Natural killer cell (primary cell): ENCODE results near the gene MAD1L1. TPM values are rescaled to one million over a fixed set of nuclear protein-coding genes. Genes with fewer than 3 reads are reported as not detected.

Source experiments
- ATAC-seq, 3 donors: fragments of 150-1000 bp in 2 of 3; fragments of 200-7000 bp in 1 of 3; cut with Tn5 transposase; 1 replicate in 1 of 3; 2 replicates in 2 of 3; pipeline ENCODE4 v1.10.0; 2021; ENCODE audit warnings: mild to moderate bottlenecking in 2 of 3, moderate library complexity in 2 of 3
- DNase-seq, 2 donors: peaks; one replicate each; pipeline versions ENCODE4 v3.0.0 to v3.0.0-alpha.2; 2013 to 2021; ENCODE audit warnings: mixed read lengths in 1 of 2
- H3K27ac ChIP-seq: one replicate; pipeline ENCODE4 v1.5.1; 2013; ENCODE audit warnings: mild to moderate bottlenecking, low read length
- H3K27me3 ChIP-seq: one replicate; pipeline ENCODE4 v1.6.1; 2013; ENCODE audit warnings: low read length; ENCODE audit not compliant: control insufficient read depth, insufficient read depth
- H3K36me3 ChIP-seq: one replicate; pipeline ENCODE4 v1.6.1; 2013; ENCODE audit warnings: low read length; ENCODE audit not compliant: control insufficient read depth, insufficient read depth
- H3K4me1 ChIP-seq: one replicate; pipeline ENCODE4 v1.6.1; 2013; ENCODE audit warnings: low read length; ENCODE audit not compliant: control insufficient read depth, insufficient read depth
- H3K4me3 ChIP-seq: one replicate; pipeline ENCODE4 v1.5.1; 2013; ENCODE audit warnings: low read length
- H3K9me3 ChIP-seq: one replicate; pipeline ENCODE4 v1.6.1; 2013; ENCODE audit warnings: low read length; ENCODE audit not compliant: control insufficient read depth, insufficient read depth
- H3K27ac Mint-ChIP-seq, 2 donors: one replicate each; pipeline ENCODE4 v1.8.0; 2022; ENCODE audit warnings: mild to moderate bottlenecking in 2 of 2, mixed read lengths in 2 of 2, moderate library complexity in 1 of 2
- H3K27me3 Mint-ChIP-seq, 2 donors: one replicate each; pipeline ENCODE4 v1.8.0; 2022; ENCODE audit warnings: low read depth in 2 of 2, mixed read lengths in 2 of 2
- H3K36me3 Mint-ChIP-seq: one replicate; pipeline ENCODE4 v1.8.0; 2022; ENCODE audit warnings: mixed read lengths
- H3K4me1 Mint-ChIP-seq, 2 donors: one replicate each; pipeline ENCODE4 v1.8.0; 2022; ENCODE audit warnings: mixed read lengths in 2 of 2
- H3K4me3 Mint-ChIP-seq: one replicate; pipeline ENCODE4 v1.8.0; 2022; ENCODE audit warnings: mild to moderate bottlenecking, moderate library complexity, mixed read lengths
- H3K9me3 Mint-ChIP-seq, 2 donors: one replicate each; pipeline ENCODE4 v1.8.0; 2022; ENCODE audit warnings: mixed read lengths in 2 of 2
- WGBS: methylation state at CpG from one replicate; pipeline ENCODE4 v1.1.7; 2013; ENCODE audit warnings: missing lambda C conversion rate; ENCODE audit not compliant: insufficient coverage; 5-methylcytosine and 5-hydroxymethylcytosine counted together
- intact Hi-C: fragments of 100-400 bp; cut with micrococcal nuclease; formaldehyde crosslinking; loops from one replicate; pipeline ENCODE4 v1.14.2; 2022
- total RNA-seq, 4 donors: library from RNA; stranded (reverse); fragments of 120-200 nt in 1 of 4; gene quantifications; one replicate each; pipeline versions ENCODE4 v1.2.3 to v1.2.4, GENCODE V29; 2013 to 2022
- TF ChIP-seq, protein P1 (sequence below): fragments of 200-600 bp; IDR thresholded peaks from one replicate; pipeline ENCODE4 v1.8.0; 2022; ENCODE audit warnings: antibody characterized with exemption

MAD1L1 gene
- total RNA-seq, 3 donors from 2014 or later (not counting 1 experiment from before 2014, with no cell fraction given): 53.6 to 81.2 (median 77.4) TPM

DNA sequence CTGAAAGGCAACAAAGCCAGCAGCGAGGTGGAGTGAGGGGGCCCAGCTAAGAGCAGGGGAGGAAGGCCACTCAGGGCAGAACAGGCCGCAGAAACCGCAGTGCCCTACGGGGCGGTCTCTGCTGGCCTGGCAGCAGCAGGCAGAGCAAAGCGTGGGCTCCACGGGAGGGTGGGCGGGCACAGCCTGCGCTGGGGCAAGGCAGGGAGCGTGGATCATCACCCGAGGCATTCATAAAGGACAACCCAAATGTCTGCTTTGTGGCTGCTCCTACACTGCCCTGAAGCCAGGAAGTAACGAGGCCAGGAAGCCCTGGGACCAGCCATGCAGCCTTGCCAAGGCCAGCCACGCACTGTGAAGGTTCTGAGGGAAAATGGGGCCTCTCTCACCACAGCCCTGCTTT is 127.5 kb downstream of the MAD1L1 start:
- no peaks in the 10 kb centered on the region for H3K36me3 ChIP-seq
- no peak overlapping the region for H3K27ac Mint-ChIP-seq
- peaks cover 6 to 8% of the 10 kb centered on the region in 2 donors for H3K9me3 Mint-ChIP-seq
- no peaks in the 10 kb centered on the region for H3K27me3 ChIP-seq
- H3K27ac ChIP-seq: no peak overlapping the region
- peak overlapping the region; percentile 21 for H3K4me3 Mint-ChIP-seq
- DNase-seq (no peak), ATAC-seq (no peak)
- WGBS: 81% methylated on average over 13 of the region's 13 CpGs
- intact Hi-C loops: no loop called here
- peaks cover 49% of the 10 kb centered on the region for H3K4me1 ChIP-seq
- peaks cover 47% of the 10 kb centered on the region in 2 donors for H3K4me1 Mint-ChIP-seq
- H3K4me3 ChIP-seq: no peak overlapping the region
- H3K9me3 ChIP-seq: peaks cover 14% of the 10 kb centered on the region
- no peaks in the 10 kb centered on the region for H3K36me3 Mint-ChIP-seq
- TF ChIP-seq, protein P1, sequence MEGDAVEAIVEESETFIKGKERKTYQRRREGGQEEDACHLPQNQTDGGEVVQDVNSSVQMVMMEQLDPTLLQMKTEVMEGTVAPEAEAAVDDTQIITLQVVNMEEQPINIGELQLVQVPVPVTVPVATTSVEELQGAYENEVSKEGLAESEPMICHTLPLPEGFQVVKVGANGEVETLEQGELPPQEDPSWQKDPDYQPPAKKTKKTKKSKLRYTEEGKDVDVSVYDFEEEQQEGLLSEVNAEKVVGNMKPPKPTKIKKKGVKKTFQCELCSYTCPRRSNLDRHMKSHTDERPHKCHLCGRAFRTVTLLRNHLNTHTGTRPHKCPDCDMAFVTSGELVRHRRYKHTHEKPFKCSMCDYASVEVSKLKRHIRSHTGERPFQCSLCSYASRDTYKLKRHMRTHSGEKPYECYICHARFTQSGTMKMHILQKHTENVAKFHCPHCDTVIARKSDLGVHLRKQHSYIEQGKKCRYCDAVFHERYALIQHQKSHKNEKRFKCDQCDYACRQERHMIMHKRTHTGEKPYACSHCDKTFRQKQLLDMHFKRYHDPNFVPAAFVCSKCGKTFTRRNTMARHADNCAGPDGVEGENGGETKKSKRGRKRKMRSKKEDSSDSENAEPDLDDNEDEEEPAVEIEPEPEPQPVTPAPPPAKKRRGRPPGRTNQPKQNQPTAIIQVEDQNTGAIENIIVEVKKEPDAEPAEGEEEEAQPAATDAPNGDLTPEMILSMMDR: no peak
- peaks cover 2 to 5% of the 10 kb centered on the region in 2 donors for H3K27me3 Mint-ChIP-seq

DNA sequence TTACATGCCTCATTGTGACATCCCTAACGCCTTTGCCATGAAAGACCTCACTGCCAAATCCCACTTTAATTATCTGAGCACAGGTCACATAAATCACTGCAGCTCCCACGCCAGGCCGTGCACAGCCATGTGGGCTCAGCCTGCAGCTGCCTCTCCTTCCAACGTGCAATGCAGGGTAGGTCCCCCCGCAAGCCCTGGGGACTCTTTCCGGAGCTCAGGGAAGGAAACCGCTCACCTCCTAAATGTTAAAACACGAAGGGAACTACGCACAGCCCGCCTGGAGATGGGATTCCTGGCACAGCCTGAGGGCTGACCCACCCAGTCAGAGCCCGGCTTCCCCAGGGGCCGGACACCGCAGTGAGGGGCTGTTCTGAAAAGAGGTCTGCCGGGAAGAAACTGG is 128.0 kb downstream of the MAD1L1 start:
- ATAC-seq (no peak), DNase-seq (no peak)
- peaks cover 52% of the 10 kb centered on the region for H3K4me1 ChIP-seq
- H3K9me3 Mint-ChIP-seq: peaks cover 6 to 8% of the 10 kb centered on the region in 2 donors
- no peaks in the 10 kb centered on the region for H3K36me3 Mint-ChIP-seq
- peaks cover 14% of the 10 kb centered on the region for H3K9me3 ChIP-seq
- intact Hi-C loops: loop anchor here (5.0 kb wide), 1 partner anchor 142 kb away; no protein-coding TSS in a partner anchor
- H3K4me3 Mint-ChIP-seq: no peak overlapping the region
- H3K27me3 ChIP-seq: no peaks in the 10 kb centered on the region
- H3K27ac ChIP-seq: no peak overlapping the region
- H3K4me1 Mint-ChIP-seq: peaks cover 50 to 51% of the 10 kb centered on the region in 2 donors
- no peak overlapping the region for H3K4me3 ChIP-seq
- WGBS: 93% methylated on average over 14 of the region's 14 CpGs
- no peaks in the 10 kb centered on the region for H3K36me3 ChIP-seq
- TF ChIP-seq, protein P1: no peak
- H3K27me3 Mint-ChIP-seq: peaks cover 0 to 5% of the 10 kb centered on the region in 2 donors
- peak overlapping the region in 1 of 2 donors; percentile 21 for H3K27ac Mint-ChIP-seq

DNA sequence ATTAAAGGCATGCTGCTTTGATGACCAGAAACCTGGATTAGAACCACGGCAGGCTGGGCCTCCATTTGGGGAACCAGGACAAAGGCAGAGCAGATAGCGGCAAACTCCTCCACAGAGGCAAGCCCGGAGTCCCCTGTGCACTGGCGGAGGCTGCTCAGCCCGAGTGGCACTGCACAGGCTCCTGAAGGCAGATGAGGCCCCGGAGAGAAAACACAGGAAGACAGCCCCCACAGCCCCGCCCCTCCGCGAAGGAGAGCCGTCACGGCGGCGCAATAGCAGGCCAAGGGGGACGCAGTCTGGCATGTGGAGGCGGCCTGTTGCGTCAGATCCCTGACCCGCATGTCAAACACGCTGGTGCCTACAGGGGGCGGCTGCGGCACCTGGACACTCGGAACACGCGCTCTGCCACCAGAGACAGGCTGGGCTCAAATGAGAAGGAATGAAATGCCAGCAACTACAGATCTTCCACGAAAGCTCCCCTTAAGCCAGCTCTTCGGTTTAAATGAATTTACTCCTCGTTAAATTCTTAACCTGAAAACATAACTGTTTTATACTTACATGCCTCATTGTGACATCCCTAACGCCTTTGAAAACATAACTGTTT is 128.5 kb downstream of the MAD1L1 start:
- H3K4me3 ChIP-seq: no peak overlapping the region
- H3K9me3 Mint-ChIP-seq: peaks cover 6 to 8% of the 10 kb centered on the region in 2 donors
- intact Hi-C loops: loop anchor here (5.0 kb wide), 1 partner anchor 142 kb away; no protein-coding TSS in a partner anchor
- H3K27ac Mint-ChIP-seq: peak overlapping the region in 1 of 2 donors; percentile 21
- WGBS: 70% methylated on average over 27 of the region's 27 CpGs
- peaks cover 55 to 56% of the 10 kb centered on the region in 2 donors for H3K4me1 Mint-ChIP-seq
- H3K27ac ChIP-seq: no peak overlapping the region
- H3K27me3 Mint-ChIP-seq: peaks cover 0 to 5% of the 10 kb centered on the region in 2 donors
- no peaks in the 10 kb centered on the region for H3K36me3 ChIP-seq
- no peaks in the 10 kb centered on the region for H3K36me3 Mint-ChIP-seq
- no peak overlapping the region for H3K4me3 Mint-ChIP-seq
- peaks cover 14% of the 10 kb centered on the region for H3K9me3 ChIP-seq
- no peaks in the 10 kb centered on the region for H3K27me3 ChIP-seq
- DNase-seq (peak; percentile 42 to 84), ATAC-seq (peak; percentile 58 to 63 (median 61))
- TF ChIP-seq, protein P1: peak; percentile 46
- H3K4me1 ChIP-seq: peaks cover 57% of the 10 kb centered on the region
